Measurements from ENCODE around the gene GRIK4. TPM values are rescaled to one million over a fixed set of nuclear protein-coding genes. Genes with fewer than 3 reads are reported as not detected.

Gene GRIK4
- total and polyA plus RNA-seq, 2 of the 4 experiments (the other 2 are of a cell fraction) = 0.18 to 0.38 TPM

DNA sequence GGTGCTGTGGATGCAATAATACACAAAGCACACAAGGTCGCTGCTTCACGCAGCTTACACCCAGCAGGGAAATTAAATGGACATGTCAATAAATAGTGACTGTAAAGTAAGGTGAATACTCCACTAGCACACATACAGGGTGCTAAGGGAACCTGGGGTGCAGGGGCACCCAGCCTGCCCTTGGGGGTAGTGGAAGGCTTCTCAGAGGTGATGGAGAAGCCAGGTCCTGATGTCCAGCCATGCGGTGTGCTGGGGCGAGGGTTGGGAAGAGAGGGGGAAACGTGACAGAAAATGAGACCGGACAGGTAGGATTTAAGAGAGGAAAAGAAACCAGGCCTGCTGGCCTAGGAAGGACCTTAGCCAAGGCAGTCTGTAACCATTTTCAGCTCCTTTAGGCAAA, 200.5 kb downstream of the GRIK4 start (continued):
- no peak for TF ChIP-seq CTCF (conservative IDR thresholded peaks at IDR 0.05; ENCODE audit: low read depth, low read length)
- no peak for TF ChIP-seq RFX5 (IDR thresholded peaks at IDR 0.05; ENCODE audit: low read depth, low read length)
- no peak for TF ChIP-seq USF2 (IDR thresholded peaks at IDR 0.05; ENCODE audit: low read depth, low read length)

DNA sequence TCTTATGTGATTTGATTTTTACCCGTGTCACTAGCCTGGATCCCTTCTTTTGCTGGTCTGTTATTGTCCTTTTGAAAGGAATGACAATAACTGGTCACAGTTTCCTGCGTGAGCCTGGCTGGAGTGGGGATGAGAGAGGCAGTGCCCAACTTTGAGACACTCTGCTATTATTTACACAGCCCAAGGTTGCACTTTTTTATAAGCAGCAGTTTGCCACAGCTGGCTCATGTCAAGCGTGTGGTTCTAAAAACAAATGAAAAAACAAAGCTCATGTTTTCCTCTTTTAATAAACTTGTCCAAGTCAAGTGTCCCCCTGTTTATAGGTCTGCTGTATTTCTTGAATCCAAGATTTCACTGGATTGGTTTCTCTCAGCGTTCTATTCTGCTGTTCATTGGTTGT, 201.3 kb downstream of the GRIK4 start:
- Histone ChIP-seq H2AFZ (replicated peaks; ENCODE audit: low read length, poor library complexity) (no peak overlapping the region), H4K20me1 (ENCODE audit: insufficient read depth, low read length) (no peaks in the 10 kb centered on the region), H4K91ac (ENCODE audit: insufficient read depth, low read depth, low read length) (no peak overlapping the region), H2BK15ac (ENCODE audit: low read depth, low read length) (no peak overlapping the region), H3K36me3 (ENCODE audit: control insufficient read depth, insufficient read depth, low read length) (no peaks in the 10 kb centered on the region), H3K23ac (ENCODE audit: low read depth, low read length) (no peak overlapping the region), H3K14ac (replicated peaks; ENCODE audit: low read depth, low read length) (no peak overlapping the region), H2AK9ac (replicated peaks; ENCODE audit: low read depth, low read length, poor library complexity) (no peak overlapping the region), H4K8ac (ENCODE audit: low read depth in 2 of 2, low read length in 2 of 2) (no peak overlapping the region), H2BK120ac (ENCODE audit: low read depth, low read length) (no peak overlapping the region), H3K4me1 (ENCODE audit: control insufficient read depth, insufficient read depth, low read length) (peaks cover 11% of the 10 kb centered on the region; the same call in 1 of the 2 replicates), H3K4ac (ENCODE audit: low read depth, low read length) (no peak overlapping the region), H3K79me1 (ENCODE audit: low read depth in 1 of 2, low read length in 2 of 2) (no peaks in the 10 kb centered on the region), H3K27me3 (ENCODE audit: control insufficient read depth, insufficient read depth, low read length) (peaks cover 7% of the 10 kb centered on the region; the same call in 1 of the 2 replicates), H3K9ac (ENCODE audit: low read depth, low read length) (no peak overlapping the region), H3K56ac (ENCODE audit: extremely low read depth, insufficient read depth, low read length) (no peak overlapping the region), H3K4me2 (ENCODE audit: low read depth, low read length) (no peak overlapping the region), H2AK5ac (ENCODE audit: low read depth, low read length) (no peak overlapping the region), H3K18ac (ENCODE audit: low read depth, low read length) (no peak overlapping the region), H3K9me1 (ENCODE audit: insufficient read depth, low read length) (peaks cover 10% of the 10 kb centered on the region), H3K9me3 (ENCODE audit: control insufficient read depth, insufficient read depth, low read length) (no peaks in the 10 kb centered on the region; the same call in 1 of the 2 replicates), H4K5ac (ENCODE audit: low read depth, low read length) (no peak overlapping the region), H3K27ac (ENCODE audit: insufficient read depth, low read length) (no peak overlapping the region), H2BK20ac (ENCODE audit: low read depth, low read length) (no peak overlapping the region; the same call in 1 of the 2 replicates), H2BK5ac (ENCODE audit: low read depth, low read length, poor library complexity, severe bottlenecking) (no peak overlapping the region), H3K4me3 (ENCODE audit: insufficient read depth, low read depth, low read length) (no peak overlapping the region)
- no TSS peak for BruUV-seq (replicated peaks)
- dilution Hi-C loops (cut with HindIII; ENCODE audit: low sequenced_read_pairs, unreplicated experiment) (no loop called here), in situ Hi-C loops (cut with MboI; ENCODE audit: low sequenced_read_pairs) (no loop called here), intact Hi-C loops (cut with micrococcal nuclease) (loop anchor here (10.0 kb wide), 4 partner anchors 168 to 482 kb away; partner anchors contain the start of gene GRIK4)
- DNase-seq (no peak), ATAC-seq (ENCODE audit: low read depth) (no peak)
- no CpG with 5 or more reads among the region's 4 CpGs for WGBS, 2 experiments (ENCODE audit: extremely low coverage in 2 of 2, insufficient read length in 1 of 2)
- CTCF ChIA-PET = no interaction called here
- POLR2A ChIA-PET (ENCODE audit: unreplicated experiment) = no interaction called here
- no peak for TF ChIP-seq RCOR1 (IDR thresholded peaks at IDR 0.05; ENCODE audit: insufficient replicate concordance, low read length)
- TF ChIP-seq USF2 (IDR thresholded peaks at IDR 0.05; ENCODE audit: low read depth, low read length) = no peak
- no peak for TF ChIP-seq ELK1 (IDR thresholded peaks at IDR 0.05; ENCODE audit: borderline replicate concordance, low read depth, low read length)
- TF ChIP-seq RAD21 (IDR thresholded peaks at IDR 0.05; ENCODE audit: low read length) = no peak
- no peak for TF ChIP-seq MAFK (IDR thresholded peaks at IDR 0.05; ENCODE audit: low read depth, low read length)
- no peak for TF ChIP-seq SMC3 (IDR thresholded peaks at IDR 0.05; ENCODE audit: low read depth, low read length)
- TF ChIP-seq CTCF (conservative IDR thresholded peaks at IDR 0.05; ENCODE audit: low read depth, low read length) = no peak
